ENCODE measurements around the gene MEG3.

MEG3 gene

DNA sequence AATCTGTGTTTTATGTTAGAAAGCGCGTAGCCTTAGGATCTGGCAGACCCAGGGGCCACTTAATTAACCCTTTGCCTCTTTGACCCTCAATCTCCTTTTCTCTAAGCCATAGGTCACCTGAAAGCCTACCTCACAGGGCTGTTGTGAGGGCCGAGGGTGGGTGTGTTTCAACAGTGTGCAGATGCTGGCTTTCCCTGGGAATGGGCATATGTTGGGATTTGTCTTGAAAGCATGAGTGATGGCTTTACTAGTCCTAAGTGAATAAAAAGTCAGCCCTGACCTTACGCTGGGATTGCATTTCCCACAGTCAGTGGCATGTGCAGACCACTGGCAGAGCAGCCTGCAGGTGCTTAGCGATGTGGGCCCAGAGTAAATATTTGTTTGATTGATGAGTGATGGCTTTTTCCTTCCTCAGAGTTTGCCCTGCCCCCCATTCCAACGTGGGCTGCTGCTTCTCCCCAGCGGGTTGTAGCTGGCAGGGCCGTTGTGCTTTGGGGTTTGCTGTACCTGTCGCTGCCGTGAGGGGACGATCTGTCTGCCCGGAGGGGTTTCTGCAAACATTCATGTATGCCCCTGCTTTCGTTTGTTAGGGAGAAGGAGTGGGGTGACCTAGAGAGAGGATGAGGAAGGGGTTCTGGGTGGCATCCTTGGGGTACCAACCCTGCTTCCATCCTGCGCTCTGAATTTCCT lies 31.5 kb downstream of the MEG3 start:
- no peak overlapping the region for H3K4me3 ChIP-seq (ENCODE audit: low read length)
- no peak for DNase-seq (ENCODE audit: low read depth)
- TF ChIP-seq CTCF (conservative IDR thresholded peaks at IDR 0.05; ENCODE audit: low read length), result no peak

GRCh38 chr14:100857923-100858837 lies 32.3 kb downstream of the MEG3 start:
- no peak for TF ChIP-seq CTCF (conservative IDR thresholded peaks at IDR 0.05; ENCODE audit: low read length)

DNA sequence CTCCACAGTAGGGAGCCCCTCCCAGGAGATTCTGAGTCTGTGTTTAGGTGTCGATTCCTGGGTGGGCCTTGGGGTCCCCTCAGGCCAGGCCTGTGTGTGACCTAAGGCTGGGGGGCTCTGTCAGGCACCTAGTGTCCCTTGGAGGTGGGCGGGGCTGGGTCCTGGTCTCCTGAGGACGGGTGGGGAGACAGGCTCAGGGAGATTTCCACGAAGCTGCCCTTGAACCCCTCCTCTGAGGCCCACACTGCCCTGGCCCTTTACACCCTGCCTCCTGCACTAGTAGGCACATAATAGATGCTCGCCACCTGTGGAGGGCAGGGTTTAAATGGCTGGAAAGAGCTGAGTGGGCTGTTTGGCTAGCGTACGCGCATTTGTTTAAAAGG lies 32.9 kb downstream of the MEG3 start:
- DNase-seq (ENCODE audit: low read depth), result no peak
- H3K4me3 ChIP-seq (ENCODE audit: low read length), result no peak overlapping the region
- no peak for TF ChIP-seq CTCF (conservative IDR thresholded peaks at IDR 0.05; ENCODE audit: low read length)

More at GRCh38 chr14:100857923-100858837, 32.3 kb downstream of the MEG3 start:
- no peak overlapping the region for H3K4me3 ChIP-seq (ENCODE audit: low read length)
- DNase-seq (ENCODE audit: low read depth), result no peak

GRCh38 chr14:100859781-100860180 lies 33.9 kb downstream of the MEG3 start:
- DNase-seq (ENCODE audit: low read depth), result no peak
- H3K4me3 ChIP-seq (ENCODE audit: low read length), result no peak overlapping the region
- no peak for TF ChIP-seq CTCF (conservative IDR thresholded peaks at IDR 0.05; ENCODE audit: low read length)

DNA sequence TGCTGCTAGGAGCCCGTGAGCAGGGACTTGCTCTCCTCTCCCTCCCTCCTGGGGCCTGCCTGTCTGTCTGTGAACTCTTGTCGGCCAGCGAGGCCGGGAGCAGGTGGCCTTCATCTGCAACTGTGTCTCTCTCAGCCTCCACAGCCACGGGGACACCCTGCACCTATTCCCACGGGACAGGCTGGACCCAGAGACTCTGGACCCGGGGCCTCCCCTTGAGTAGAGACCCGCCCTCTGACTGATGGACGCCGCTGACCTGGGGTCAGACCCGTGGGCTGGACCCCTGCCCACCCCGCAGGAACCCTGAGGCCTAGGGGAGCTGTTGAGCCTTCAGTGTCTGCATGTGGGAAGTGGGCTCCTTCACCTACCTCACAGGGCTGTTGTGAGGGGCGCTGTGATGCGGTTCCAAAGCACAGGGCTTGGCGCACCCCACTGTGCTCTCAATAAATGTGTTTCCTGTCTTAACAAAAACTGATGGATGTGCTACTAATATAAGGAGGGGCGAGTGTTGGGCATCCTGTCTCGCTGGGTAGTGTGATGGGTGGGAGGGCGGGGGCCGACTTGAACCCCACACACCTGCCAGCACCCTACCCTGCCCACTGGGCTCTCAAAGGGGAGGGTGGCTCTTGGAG lies 34.8 kb downstream of the MEG3 start:
- DNase-seq (ENCODE audit: low read depth), result no peak
- no peak for TF ChIP-seq CTCF (conservative IDR thresholded peaks at IDR 0.05; ENCODE audit: low read length)
- H3K4me3 ChIP-seq (ENCODE audit: low read length), result no peak overlapping the region

DNA sequence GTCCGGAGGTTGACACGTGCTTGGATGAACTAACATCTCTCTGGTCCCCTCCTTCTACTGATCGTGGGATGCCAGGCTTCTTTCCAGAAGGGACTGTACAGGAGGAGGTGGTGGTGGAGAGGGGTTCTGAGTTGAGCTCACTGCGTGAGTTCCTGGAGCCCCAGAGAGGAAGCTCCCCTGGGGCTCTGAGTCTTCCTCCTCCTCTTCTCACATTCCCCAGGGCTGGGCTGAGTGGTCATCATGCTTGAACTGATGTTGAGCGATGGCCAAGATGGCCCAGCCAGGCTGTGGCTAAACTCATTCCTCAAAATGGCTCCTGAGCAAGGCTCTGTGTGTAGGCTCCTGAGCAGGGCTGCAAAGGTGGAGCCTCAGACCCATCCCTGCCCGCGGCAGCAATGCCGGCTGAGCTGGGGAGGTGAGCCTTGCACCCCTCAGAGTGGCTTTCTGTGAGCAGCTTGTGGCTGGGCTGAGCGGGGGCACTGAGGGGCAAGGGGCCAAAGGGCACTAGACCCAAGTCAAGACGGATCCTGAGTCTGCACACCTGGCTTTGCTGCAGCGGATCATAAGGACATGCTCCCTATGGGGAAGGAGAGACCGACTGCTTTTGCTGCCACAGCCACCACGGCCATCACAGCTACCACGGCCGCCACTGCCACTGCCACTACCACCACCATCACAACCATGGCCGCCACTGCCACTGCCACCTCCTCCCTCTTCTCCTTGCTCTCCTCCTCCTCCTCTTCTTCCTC lies 35.4 kb downstream of the MEG3 start:
- no peak overlapping the region for H3K4me3 ChIP-seq (ENCODE audit: low read length)
- no peak for TF ChIP-seq CTCF (conservative IDR thresholded peaks at IDR 0.05; ENCODE audit: low read length)
- DNase-seq (ENCODE audit: low read depth), result no peak
